ENCODE results near the gene ECHDC3. TPM values are rescaled to one million over a fixed set of nuclear protein-coding genes. Genes with fewer than 3 reads are reported as not detected.

ECHDC3 gene
- total RNA-seq, 1 donor from 2014 or later, result 26.0 TPM

Other genes with a start within 250 kb of the ECHDC3 start
- gene USP6NL, start 130.7 kb upstream of the ECHDC3 start, total RNA-seq, result 17.9 and 27.1 TPM in 2 replicates
- 7.5 and 11.2 TPM in 2 replicates for gene PROSER2, start 81.0 kb downstream of the ECHDC3 start, total RNA-seq